Brain microvascular endothelial cell (primary cell): ENCODE measurements around the gene MEG3.

Source experiments
- DNase-seq: peaks from one replicate; pipeline ENCODE4 v3.0.0-alpha.2; 2020
- H3K27ac ChIP-seq: fragments of 250-450 bp; sonication (Bioruptor Pico); 2 replicates; pipeline ENCODE4 v1.5.1; 2020; ENCODE audit warnings: mild to moderate bottlenecking, moderate library complexity
- H3K27me3 ChIP-seq: fragments of 250-450 bp; sonication (Bioruptor Pico); replicated peaks from 2 replicates; pipeline ENCODE4 v1.5.1; 2020; ENCODE audit warnings: mild to moderate bottlenecking
- H3K36me3 ChIP-seq: fragments of 250-450 bp; sonication (Bioruptor Pico); replicated peaks from 2 replicates; pipeline ENCODE4 v1.5.1; 2020; ENCODE audit warnings: mild to moderate bottlenecking
- H3K4me3 ChIP-seq: 2 replicates; pipeline ENCODE4 v1.5.1; 2011; ENCODE audit warnings: low read depth, mild to moderate bottlenecking, control low read depth, low read length, moderate library complexity
- in situ Hi-C: cut with HindIII; loops from 2 replicates; pipeline ENCODE4 v1.10.0; 2017; ENCODE audit warnings: low sequenced_read_pairs, low pct_ligation_motif_present
- TF ChIP-seq, protein P1 (sequence below): IDR thresholded peaks from 2 replicates; pipeline ENCODE4 v1.5.1; 2011; ENCODE audit warnings: low read depth, mild to moderate bottlenecking, moderate library complexity, low read length, control low read depth, inconsistent platforms; ENCODE audit errors: missing control alignments

Gene MEG3

DNA sequence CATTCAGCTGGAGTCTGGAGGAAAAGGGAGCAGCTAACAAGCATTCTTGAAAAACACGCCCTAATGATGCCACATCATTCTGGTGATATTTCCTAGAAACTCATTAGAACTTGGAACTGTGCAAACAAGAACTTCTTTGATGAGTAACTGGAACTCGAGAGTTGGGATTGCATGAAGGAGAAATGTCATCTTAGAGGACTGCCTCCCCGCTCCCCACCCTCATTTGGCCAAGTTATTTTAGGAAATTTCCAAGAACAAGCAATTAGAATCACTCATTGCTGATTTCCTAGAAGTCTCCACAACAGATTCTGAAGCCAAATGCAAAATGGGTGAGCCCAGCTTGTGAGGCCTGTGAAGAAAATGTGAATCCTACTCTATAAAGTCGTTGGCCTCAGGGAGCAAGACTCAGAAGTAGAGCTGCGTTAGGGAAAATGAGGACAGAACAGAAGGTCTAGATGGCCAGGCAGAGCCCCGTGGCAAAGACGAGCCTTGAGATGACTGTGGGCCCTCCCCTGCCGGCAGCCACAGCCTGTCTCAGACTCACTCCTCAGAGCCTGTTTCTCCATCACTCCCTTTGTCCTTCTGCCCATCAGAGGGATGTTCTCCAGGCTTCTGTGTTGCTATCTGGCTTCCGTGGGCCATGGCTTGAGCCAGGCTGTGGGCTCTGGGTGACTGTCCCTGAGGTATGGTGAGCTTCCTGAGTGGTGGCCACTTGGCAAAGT is 39.2 kb downstream of the MEG3 start:
- no peaks in the 10 kb centered on the region for H3K27me3 ChIP-seq
- H3K4me3 ChIP-seq, result no peak overlapping the region
- DNase-seq, result no peak
- TF ChIP-seq, protein P1, sequence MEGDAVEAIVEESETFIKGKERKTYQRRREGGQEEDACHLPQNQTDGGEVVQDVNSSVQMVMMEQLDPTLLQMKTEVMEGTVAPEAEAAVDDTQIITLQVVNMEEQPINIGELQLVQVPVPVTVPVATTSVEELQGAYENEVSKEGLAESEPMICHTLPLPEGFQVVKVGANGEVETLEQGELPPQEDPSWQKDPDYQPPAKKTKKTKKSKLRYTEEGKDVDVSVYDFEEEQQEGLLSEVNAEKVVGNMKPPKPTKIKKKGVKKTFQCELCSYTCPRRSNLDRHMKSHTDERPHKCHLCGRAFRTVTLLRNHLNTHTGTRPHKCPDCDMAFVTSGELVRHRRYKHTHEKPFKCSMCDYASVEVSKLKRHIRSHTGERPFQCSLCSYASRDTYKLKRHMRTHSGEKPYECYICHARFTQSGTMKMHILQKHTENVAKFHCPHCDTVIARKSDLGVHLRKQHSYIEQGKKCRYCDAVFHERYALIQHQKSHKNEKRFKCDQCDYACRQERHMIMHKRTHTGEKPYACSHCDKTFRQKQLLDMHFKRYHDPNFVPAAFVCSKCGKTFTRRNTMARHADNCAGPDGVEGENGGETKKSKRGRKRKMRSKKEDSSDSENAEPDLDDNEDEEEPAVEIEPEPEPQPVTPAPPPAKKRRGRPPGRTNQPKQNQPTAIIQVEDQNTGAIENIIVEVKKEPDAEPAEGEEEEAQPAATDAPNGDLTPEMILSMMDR, result no peak
- peaks cover 54% of the 10 kb centered on the region for H3K36me3 ChIP-seq
- no peak overlapping the region for H3K27ac ChIP-seq
- in situ Hi-C loops, result no loop called here

DNA sequence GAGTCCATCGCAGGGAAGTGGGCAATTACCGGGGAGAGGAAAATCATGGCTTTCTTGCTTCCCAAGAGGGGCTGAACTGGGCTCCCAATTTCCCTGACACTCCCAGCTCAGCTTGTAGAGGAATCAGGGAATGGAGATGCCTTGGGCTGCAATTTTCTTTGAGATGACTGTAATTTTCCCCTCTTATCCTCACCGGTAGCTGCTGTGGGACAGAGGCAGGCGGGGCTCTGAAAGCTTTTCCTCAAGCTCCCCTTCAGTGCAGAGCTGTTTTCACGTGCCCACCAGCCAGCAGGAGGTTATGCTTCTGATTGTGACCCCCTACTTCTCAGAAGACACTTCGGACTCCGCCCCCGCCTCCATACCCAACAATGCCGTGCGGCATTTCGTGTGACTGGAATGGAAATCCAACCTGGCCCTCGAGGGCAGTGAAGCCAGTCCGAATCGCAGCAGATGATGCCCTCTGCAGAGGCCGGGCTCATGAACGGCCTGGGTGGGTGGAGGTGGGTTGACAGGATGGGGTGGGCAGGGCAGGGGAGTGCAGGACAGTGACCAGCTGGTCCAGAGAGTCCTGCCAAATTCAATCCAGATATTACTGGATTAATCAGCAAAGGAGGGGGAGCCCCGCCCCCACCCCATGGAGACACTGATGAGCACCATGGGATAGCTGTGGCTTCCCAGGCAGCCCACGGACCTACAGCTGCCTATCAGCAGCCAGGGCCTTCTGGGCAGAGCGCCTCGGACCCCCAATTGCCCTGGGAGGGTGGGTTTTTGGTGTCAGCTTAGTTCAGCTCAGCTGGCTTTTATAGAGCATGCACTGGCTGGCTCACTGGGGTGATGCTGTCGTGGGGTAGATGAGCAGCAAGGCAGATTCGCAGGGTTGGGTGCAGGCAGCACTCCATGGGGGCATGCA is 40.0 kb downstream of the MEG3 start:
- no peak overlapping the region for H3K4me3 ChIP-seq
- H3K27me3 ChIP-seq, result no peaks in the 10 kb centered on the region
- in situ Hi-C loops, result no loop called here
- TF ChIP-seq, protein P1, result no peak
- no peak overlapping the region for H3K27ac ChIP-seq
- H3K36me3 ChIP-seq, result peaks cover 51% of the 10 kb centered on the region
- DNase-seq, result no peak

DNA sequence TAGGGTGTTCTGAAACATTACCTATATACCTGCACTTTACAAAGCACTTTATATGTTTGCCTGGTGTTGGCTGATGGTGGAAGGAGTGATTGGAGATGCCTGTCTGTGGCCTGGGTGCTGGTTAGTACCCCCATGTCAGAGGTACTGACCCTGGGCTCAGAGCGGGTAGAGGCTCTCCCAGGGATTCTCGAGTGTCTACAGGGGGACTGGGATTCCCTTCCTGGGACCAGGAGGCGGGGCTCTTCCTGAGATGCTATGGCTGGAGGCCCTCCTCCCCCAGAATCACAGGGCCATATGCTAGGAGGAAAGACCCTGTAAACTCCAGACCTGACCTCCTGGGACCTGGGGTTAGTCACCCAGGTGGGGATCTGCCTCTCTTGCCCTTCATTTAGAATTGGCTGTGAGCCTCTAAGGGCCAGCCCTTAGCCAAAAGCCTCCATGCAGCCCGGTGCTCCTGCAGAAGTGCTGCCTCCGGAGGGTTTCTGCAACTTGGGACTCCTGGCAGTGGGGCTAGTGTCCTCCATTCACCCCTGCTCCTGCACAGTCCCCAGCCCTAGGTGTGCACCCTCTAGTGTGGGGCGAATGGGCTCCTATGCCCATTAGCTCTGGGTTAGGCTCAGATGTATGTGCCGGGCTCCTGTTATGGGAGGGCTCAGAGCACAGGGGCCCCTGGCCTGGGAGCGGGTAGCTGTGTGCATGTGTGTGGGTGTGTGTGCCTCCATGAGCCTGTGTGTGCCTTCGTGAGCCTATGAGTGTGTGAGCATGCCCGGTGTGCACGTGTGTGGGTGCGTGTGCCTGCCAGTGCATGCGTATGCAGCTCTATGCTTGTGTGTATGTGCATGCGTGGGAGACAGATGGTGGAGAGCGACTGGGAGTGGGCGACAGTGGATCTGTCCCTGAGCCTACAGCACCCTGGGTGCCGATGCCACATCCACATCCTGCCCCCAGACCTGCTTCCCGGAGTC is 41.0 kb downstream of the MEG3 start:
- Histone ChIP-seq H3K27me3 (no peaks in the 10 kb centered on the region), H3K36me3 (peaks cover 49% of the 10 kb centered on the region), H3K4me3 (no peak overlapping the region), H3K27ac (no peak overlapping the region)
- in situ Hi-C loops, result no loop called here
- TF ChIP-seq, protein P1, result no peak
- DNase-seq, result no peak

DNA sequence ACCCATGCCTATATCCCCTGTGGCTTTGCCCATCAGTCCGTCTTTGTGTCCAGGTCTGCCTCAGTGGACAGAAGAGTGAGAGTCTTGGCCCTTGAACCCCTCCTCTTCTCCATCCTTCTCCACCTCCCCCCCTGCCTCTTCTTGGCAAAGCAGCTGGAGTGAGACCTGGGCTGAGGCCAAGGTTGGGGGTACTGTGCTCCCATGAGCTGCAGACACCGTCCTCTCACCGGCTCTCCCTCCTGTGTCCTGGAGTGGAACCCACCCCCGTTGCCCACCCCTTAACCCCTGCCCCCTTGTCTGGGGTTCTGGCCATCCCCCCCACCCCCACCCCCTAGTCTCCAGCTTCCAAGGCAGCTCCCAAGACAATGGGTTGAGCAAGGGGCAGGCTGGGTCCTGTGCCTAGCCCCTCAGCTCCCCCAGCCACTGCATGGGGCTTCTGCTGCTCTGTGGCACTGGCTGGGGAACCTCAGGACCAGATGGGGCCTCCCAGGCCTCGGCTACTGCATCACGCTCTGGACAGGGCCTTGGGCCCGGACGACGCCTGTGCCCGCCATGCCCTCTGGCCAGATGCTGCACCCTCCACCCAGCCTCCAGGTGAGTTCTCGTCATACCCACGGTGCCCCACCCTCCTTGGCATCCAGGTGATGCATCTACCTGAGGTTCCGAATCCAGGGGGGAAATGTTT is 41.9 kb downstream of the MEG3 start:
- no peak for DNase-seq
- Histone ChIP-seq H3K27ac (no peak overlapping the region), H3K4me3 (no peak overlapping the region), H3K36me3 (peaks cover 41% of the 10 kb centered on the region), H3K27me3 (no peaks in the 10 kb centered on the region)
- in situ Hi-C loops, result no loop called here
- TF ChIP-seq, protein P1, result no peak

DNA sequence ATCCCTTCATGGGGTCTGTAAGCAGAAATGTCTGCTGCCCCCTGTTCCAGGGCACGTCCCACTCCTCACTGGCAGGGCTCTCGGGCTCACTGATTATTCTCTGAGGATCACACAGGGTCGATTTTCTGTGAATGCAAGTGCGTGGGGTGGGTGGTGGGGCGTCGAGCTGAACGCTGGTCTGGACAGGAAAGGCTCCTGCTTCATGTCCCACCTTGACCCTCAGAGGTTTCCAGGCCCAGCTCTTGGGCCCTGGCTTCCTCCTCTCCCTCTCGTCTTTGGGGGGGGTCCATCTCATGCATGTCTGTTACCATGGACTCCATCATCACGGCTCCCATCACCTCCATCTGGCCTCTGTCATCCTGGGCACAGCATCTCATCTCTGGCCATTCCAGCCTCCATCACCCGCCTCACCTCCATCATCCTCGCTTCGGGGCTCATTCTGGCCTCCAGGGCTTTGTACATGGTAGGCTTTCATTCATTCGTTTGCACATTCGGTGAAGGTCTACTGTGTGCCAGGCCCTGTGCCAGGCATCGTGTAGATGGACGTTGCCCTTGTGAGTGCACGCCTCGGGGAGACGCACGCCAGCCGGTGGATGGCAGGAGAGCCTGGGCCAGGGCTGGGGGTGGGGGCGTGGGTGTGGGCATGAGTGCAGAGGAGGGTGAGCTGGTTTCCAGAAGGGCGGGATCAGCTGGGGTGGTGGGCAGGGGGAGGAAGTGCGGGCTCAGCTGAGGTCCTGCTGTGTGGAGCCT is 42.9 kb downstream of the MEG3 start:
- Histone ChIP-seq H3K4me3 (no peak overlapping the region), H3K27me3 (no peaks in the 10 kb centered on the region), H3K36me3 (peaks cover 35% of the 10 kb centered on the region), H3K27ac (no peak overlapping the region)
- TF ChIP-seq, protein P1, result no peak
- in situ Hi-C loops, result no loop called here
- no peak for DNase-seq
